ENCODE data around the gene APOBEC4. TPM values are rescaled to one million over a fixed set of nuclear protein-coding genes. Genes with fewer than 3 reads are reported as not detected.
A peak's percentile ranks its signal among the peaks of the same experiment; 100 is the strongest.

APOBEC4 gene
- total RNA-seq, 1 donor = not detected

GRCh38 chr1:183633676-183634343 lies 19.3 kb downstream of the APOBEC4 start:
- H3K4me2 ChIP-seq (ENCODE audit: insufficient read depth, low read length) = peak overlapping the region; percentile 87
- H3K36me3 ChIP-seq (ENCODE audit: insufficient read depth, low read length) = peaks cover 28% of the 10 kb centered on the region
- H3K4me1 ChIP-seq (ENCODE audit: insufficient read depth, low read length) = peaks cover 43% of the 10 kb centered on the region
- TF ChIP-seq, protein P1, sequence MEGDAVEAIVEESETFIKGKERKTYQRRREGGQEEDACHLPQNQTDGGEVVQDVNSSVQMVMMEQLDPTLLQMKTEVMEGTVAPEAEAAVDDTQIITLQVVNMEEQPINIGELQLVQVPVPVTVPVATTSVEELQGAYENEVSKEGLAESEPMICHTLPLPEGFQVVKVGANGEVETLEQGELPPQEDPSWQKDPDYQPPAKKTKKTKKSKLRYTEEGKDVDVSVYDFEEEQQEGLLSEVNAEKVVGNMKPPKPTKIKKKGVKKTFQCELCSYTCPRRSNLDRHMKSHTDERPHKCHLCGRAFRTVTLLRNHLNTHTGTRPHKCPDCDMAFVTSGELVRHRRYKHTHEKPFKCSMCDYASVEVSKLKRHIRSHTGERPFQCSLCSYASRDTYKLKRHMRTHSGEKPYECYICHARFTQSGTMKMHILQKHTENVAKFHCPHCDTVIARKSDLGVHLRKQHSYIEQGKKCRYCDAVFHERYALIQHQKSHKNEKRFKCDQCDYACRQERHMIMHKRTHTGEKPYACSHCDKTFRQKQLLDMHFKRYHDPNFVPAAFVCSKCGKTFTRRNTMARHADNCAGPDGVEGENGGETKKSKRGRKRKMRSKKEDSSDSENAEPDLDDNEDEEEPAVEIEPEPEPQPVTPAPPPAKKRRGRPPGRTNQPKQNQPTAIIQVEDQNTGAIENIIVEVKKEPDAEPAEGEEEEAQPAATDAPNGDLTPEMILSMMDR (IDR thresholded peaks at IDR 0.05; ENCODE audit: extremely low read depth, low read depth, low read length) = peak; percentile 61
- peaks cover 22% of the 10 kb centered on the region for H4K20me1 ChIP-seq (ENCODE audit: insufficient read depth, low read length)
- peak overlapping the region; percentile 80 for H3K27ac ChIP-seq (ENCODE audit: low read depth, low read length)
- H3K79me2 ChIP-seq (ENCODE audit: insufficient read depth, low read length) = peaks cover 74% of the 10 kb centered on the region
- H3K4me3 ChIP-seq (ENCODE audit: insufficient read depth, low read length) = peak overlapping the region; percentile 93
- no peak overlapping the region for H2AFZ ChIP-seq (ENCODE audit: low read length)
- DNase-seq (ENCODE audit: insufficient read length, low spot score, missing footprints) = peak; percentile 85
- H3K9me3 ChIP-seq (ENCODE audit: low read depth, low read length) = no peaks in the 10 kb centered on the region
- no peaks in the 10 kb centered on the region for H3K27me3 ChIP-seq (ENCODE audit: insufficient read depth, low read length)

GRCh38 chr1:183632964-183633363 lies 20.2 kb downstream of the APOBEC4 start:
- Histone ChIP-seq H3K4me2 (ENCODE audit: insufficient read depth, low read length) (peak overlapping the region; percentile 87), H3K4me1 (ENCODE audit: insufficient read depth, low read length) (peaks cover 49% of the 10 kb centered on the region), H3K36me3 (ENCODE audit: insufficient read depth, low read length) (peaks cover 37% of the 10 kb centered on the region), H2AFZ (ENCODE audit: low read length) (no peak overlapping the region), H3K27ac (ENCODE audit: low read depth, low read length) (peak overlapping the region; percentile 80), H3K4me3 (ENCODE audit: insufficient read depth, low read length) (peak overlapping the region; percentile 93), H3K79me2 (ENCODE audit: insufficient read depth, low read length) (peaks cover 75% of the 10 kb centered on the region), H4K20me1 (ENCODE audit: insufficient read depth, low read length) (peaks cover 28% of the 10 kb centered on the region), H3K27me3 (ENCODE audit: insufficient read depth, low read length) (no peaks in the 10 kb centered on the region), H3K9me3 (ENCODE audit: low read depth, low read length) (no peaks in the 10 kb centered on the region)
- TF ChIP-seq, protein P1 (IDR thresholded peaks at IDR 0.05; ENCODE audit: extremely low read depth, low read depth, low read length) = no peak
- no peak for DNase-seq (ENCODE audit: insufficient read length, low spot score, missing footprints)

DNA sequence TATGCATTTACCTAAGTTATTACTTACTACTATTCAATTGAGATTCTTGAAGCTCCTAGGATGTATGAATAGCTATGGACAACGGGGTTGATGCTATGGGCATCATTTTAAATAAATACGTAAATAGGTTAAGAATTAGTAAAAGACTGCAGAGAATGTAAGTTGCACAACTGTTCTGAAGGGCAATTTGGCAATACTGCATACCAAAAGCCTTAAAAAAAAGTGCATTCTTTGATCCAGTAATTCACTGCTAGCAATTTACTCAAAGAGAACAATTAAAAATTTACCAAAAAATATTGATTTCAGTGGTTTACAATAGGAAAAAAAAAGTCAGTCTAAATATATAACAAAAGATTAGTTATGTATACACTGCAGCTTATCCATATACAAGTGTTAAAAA lies 21.0 kb downstream of the APOBEC4 start:
- Histone ChIP-seq H3K4me1 (ENCODE audit: insufficient read depth, low read length) (peaks cover 51% of the 10 kb centered on the region), H3K9me3 (ENCODE audit: low read depth, low read length) (no peaks in the 10 kb centered on the region), H3K79me2 (ENCODE audit: insufficient read depth, low read length) (peaks cover 73% of the 10 kb centered on the region), H4K20me1 (ENCODE audit: insufficient read depth, low read length) (peaks cover 28% of the 10 kb centered on the region), H3K36me3 (ENCODE audit: insufficient read depth, low read length) (peaks cover 40% of the 10 kb centered on the region), H3K4me2 (ENCODE audit: insufficient read depth, low read length) (peak overlapping the region; percentile 87), H2AFZ (ENCODE audit: low read length) (no peak overlapping the region), H3K27me3 (ENCODE audit: insufficient read depth, low read length) (no peaks in the 10 kb centered on the region), H3K4me3 (ENCODE audit: insufficient read depth, low read length) (peak overlapping the region; percentile 93), H3K27ac (ENCODE audit: low read depth, low read length) (peak overlapping the region; percentile 80)
- no peak for DNase-seq (ENCODE audit: insufficient read length, low spot score, missing footprints)
- TF ChIP-seq, protein P1 (IDR thresholded peaks at IDR 0.05; ENCODE audit: extremely low read depth, low read depth, low read length) = no peak

- Histone ChIP-seq H3K79me2 (ENCODE audit: insufficient read depth, low read length) (peaks cover 69% of the 10 kb centered on the region), H3K4me3 (ENCODE audit: insufficient read depth, low read length) (peak overlapping the region; percentile 9), H3K4me1 (ENCODE audit: insufficient read depth, low read length) (peaks cover 42% of the 10 kb centered on the region), H3K27ac (ENCODE audit: low read depth, low read length) (peak overlapping the region; percentile 55), H4K20me1 (ENCODE audit: insufficient read depth, low read length) (peaks cover 30% of the 10 kb centered on the region), H3K27me3 (ENCODE audit: insufficient read depth, low read length) (no peaks in the 10 kb centered on the region), H3K9me3 (ENCODE audit: low read depth, low read length) (no peaks in the 10 kb centered on the region), H3K36me3 (ENCODE audit: insufficient read depth, low read length) (peaks cover 47% of the 10 kb centered on the region), H3K4me2 (ENCODE audit: insufficient read depth, low read length) (peak overlapping the region; percentile 60), H2AFZ (ENCODE audit: low read length) (no peak overlapping the region)
- DNase-seq (ENCODE audit: insufficient read length, low spot score, missing footprints) = peak; percentile 73
- TF ChIP-seq, protein P1 (IDR thresholded peaks at IDR 0.05; ENCODE audit: extremely low read depth, low read depth, low read length) = no peak
Measured at GRCh38 chr1:183630748-183631147, 22.4 kb downstream of the APOBEC4 start.

All from osteoblast (primary cell).